Kidney (tissue), 14 donors: ENCODE results near the gene KLF18. TPM values are rescaled to one million over a fixed set of nuclear protein-coding genes. Genes with fewer than 3 reads are reported as not detected.

Experiments used
- DNase-seq, 5 donors: peaks; one replicate each; pipeline ENCODE4 v3.0.0-alpha.2; 2013 to 2020
- FAIRE-seq: peaks from 2 replicates; lab custom pipeline; 2012; peaks lifted over from hg19 to GRCh38; lab: Jason Lieb, UNC
- H3K27ac ChIP-seq, 2 donors: one replicate each; pipeline ENCODE4 v1.7.0; 2013; ENCODE audit warnings: low read depth in 2 of 2, low read length in 2 of 2, inconsistent platforms in 1 of 2
- H3K27me3 ChIP-seq: one replicate; pipeline ENCODE4 v1.7.1; 2013; ENCODE audit warnings: low read length, inconsistent platforms; ENCODE audit not compliant: control insufficient read depth, insufficient read depth
- H3K36me3 ChIP-seq, 3 donors: one replicate each; pipeline versions ENCODE4 v1.7.0 to v1.7.1; 2013; ENCODE audit warnings: low read length in 3 of 3, control low read depth in 1 of 3, inconsistent platforms in 1 of 3; ENCODE audit not compliant: insufficient read depth in 3 of 3, control insufficient read depth in 2 of 3
- H3K4me1 ChIP-seq, 3 donors: one replicate each; pipeline versions ENCODE4 v1.7.0 to v1.7.1; 2013; ENCODE audit warnings: low read length in 3 of 3, inconsistent platforms in 1 of 3, low read depth in 1 of 3; ENCODE audit not compliant: control insufficient read depth in 2 of 3, insufficient read depth in 2 of 3
- H3K4me3 ChIP-seq, 3 donors: one replicate each; pipeline versions ENCODE4 v1.7.0 to v1.8.1; 2013; ENCODE audit warnings: low read length in 3 of 3, control low read depth in 1 of 3, inconsistent platforms in 1 of 3
- H3K9ac ChIP-seq, 3 donors: one replicate each; pipeline versions ENCODE4 v1.7.0 to v1.7.1; 2013; ENCODE audit warnings: low read length in 3 of 3, control low read depth in 1 of 3, inconsistent platforms in 1 of 3
- H3K9me3 ChIP-seq, 3 donors: one replicate each; pipeline versions ENCODE4 v1.7.0 to v1.7.1; 2013; ENCODE audit warnings: low read length in 3 of 3, control low read depth in 1 of 3, inconsistent platforms in 1 of 3; ENCODE audit not compliant: control insufficient read depth in 2 of 3, insufficient read depth in 1 of 3
- CTCF ChIP-seq: IDR thresholded peaks from 3 replicates; pipeline ENCODE4 v1.5.1; 2012; ENCODE audit warnings: mild to moderate bottlenecking, moderate library complexity, borderline replicate concordance; ENCODE audit not compliant: insufficient read depth; ENCODE audit errors: extremely low read depth
- intact Hi-C: fragments of 100-400 bp; cut with DNase I; formaldehyde crosslinking; loops from one replicate; pipeline ENCODE4 v1.11.1; 2022
- polyA plus RNA-seq: library from polyadenylated mRNA; stranded (reverse); fragments of 350-450 nt; fragmentation: Illumina TruSeq; extraction: RNeasy Lipid Tissue Mini Kit (QIAGEN cat#74804); gene quantifications from one replicate; pipeline ENCODE4 v1.2.3, GENCODE V29; 2014; ENCODE audit warnings: low read depth, low replicate concordance; ENCODE audit not compliant: insufficient read depth
- total RNA-seq: library from RNA; stranded (reverse); fragmentation: NEBNext Ultra II Directional; extraction: Animal tissue kit (Norgen Biotek cat#: 25700); gene quantifications from one replicate; pipeline ENCODE4 v1.2.1, GENCODE V29; 2021
- donor health status: control.
- donor health status: control.
- donor health status: control.
- donor health status: control.
- donor health status: control.
- donor health status: DM: yes; HTN: yes; CAD: no.
- donor health status: Normal renal cell carcinoma (clear cell type).

KLF18 gene
- total and polyA plus RNA-seq, 2 donors from 2014 or later, result not detected

- FAIRE-seq (no peak), DNase-seq (no peak)
- no peak for TF ChIP-seq CTCF
- intact Hi-C loops, result no loop called here
- no peak overlapping the region for H3K9ac ChIP-seq
- H3K27ac ChIP-seq, result no peak overlapping the region
- no peak overlapping the region for H3K4me3 ChIP-seq
- H3K4me1 ChIP-seq, result no peaks in the 10 kb centered on the region
- H3K9me3 ChIP-seq, result peaks cover 0 to 4% (median 0%) of the 10 kb centered on the region in 3 donors
- H3K36me3 ChIP-seq, result no peaks in the 10 kb centered on the region
- H3K27me3 ChIP-seq, result no peaks in the 10 kb centered on the region
Measured at GRCh38 chr1:44094047-44094446, 47.4 kb downstream of the KLF18 start.

- no peak for TF ChIP-seq CTCF
- intact Hi-C loops, result no loop called here
- Histone ChIP-seq H3K36me3 (no peaks in the 10 kb centered on the region), H3K27me3 (no peaks in the 10 kb centered on the region), H3K27ac (no peak overlapping the region), H3K9me3 (peaks cover 0 to 4% (median 0%) of the 10 kb centered on the region in 3 donors), H3K9ac (no peak overlapping the region), H3K4me1 (no peaks in the 10 kb centered on the region), H3K4me3 (no peak overlapping the region)
- DNase-seq (no peak), FAIRE-seq (no peak)
Measured at GRCh38 chr1:44090429-44091252, 50.8 kb downstream of the KLF18 start.

- H3K9ac ChIP-seq, result no peak overlapping the region
- H3K4me1 ChIP-seq, result no peaks in the 10 kb centered on the region
- DNase-seq (peak in 1 of 5 donors; percentile 28), FAIRE-seq (no peak)
- no peaks in the 10 kb centered on the region for H3K36me3 ChIP-seq
- no peak overlapping the region for H3K27ac ChIP-seq
- H3K9me3 ChIP-seq, result peaks cover 0 to 4% (median 0%) of the 10 kb centered on the region in 3 donors
- intact Hi-C loops, result no loop called here
- H3K4me3 ChIP-seq, result no peak overlapping the region
- H3K27me3 ChIP-seq, result no peaks in the 10 kb centered on the region
- TF ChIP-seq CTCF, result no peak
Measured at GRCh38 chr1:44089371-44090048, 51.9 kb downstream of the KLF18 start.

Other genes starting within 250 kb of the KLF18 start
- 1.9 TPM for gene ARTN, start 207.8 kb downstream of the KLF18 start, total RNA-seq
- 4.3 TPM for gene ARTN, start 207.8 kb downstream of the KLF18 start, polyA plus RNA-seq
- 33.8 TPM for gene IPO13, start 194.7 kb downstream of the KLF18 start, total RNA-seq
- gene IPO13, start 194.7 kb downstream of the KLF18 start, polyA plus RNA-seq, result 56.1 TPM
- 24.0 TPM for gene DPH2, start 171.6 kb downstream of the KLF18 start, total RNA-seq
- gene DPH2, start 171.6 kb downstream of the KLF18 start, polyA plus RNA-seq, result 15.9 TPM
- gene ATP6V0B, start 166.7 kb downstream of the KLF18 start, total RNA-seq, result 156 TPM
- gene ATP6V0B, start 166.7 kb downstream of the KLF18 start, polyA plus RNA-seq, result 636 TPM
- 25.1 TPM for gene B4GALT2, start 162.4 kb downstream of the KLF18 start, total RNA-seq
- 32.5 TPM for gene B4GALT2, start 162.4 kb downstream of the KLF18 start, polyA plus RNA-seq
- 24.3 TPM for gene CCDC24, start 150.0 kb downstream of the KLF18 start, total RNA-seq
- 35.6 TPM for gene CCDC24, start 150.0 kb downstream of the KLF18 start, polyA plus RNA-seq
- gene SLC6A9, start 110.2 kb downstream of the KLF18 start, total RNA-seq, result 12.6 TPM
- 2.0 TPM for gene SLC6A9, start 110.2 kb downstream of the KLF18 start, polyA plus RNA-seq
- gene KLF17, start 22.8 kb downstream of the KLF18 start, total RNA-seq, result not detected
- gene KLF17, start 22.8 kb downstream of the KLF18 start, polyA plus RNA-seq, result not detected
- 43.0 TPM for gene DMAP1, start 71.8 kb upstream of the KLF18 start, total RNA-seq
- 62.0 TPM for gene DMAP1, start 71.8 kb upstream of the KLF18 start, polyA plus RNA-seq
- gene ERI3, start 213.6 kb upstream of the KLF18 start, total RNA-seq, result 60.4 TPM
- gene ERI3, start 213.6 kb upstream of the KLF18 start, polyA plus RNA-seq, result 126 TPM